HCT116 (cell line): ENCODE measurements around the gene LEUTX. TPM values are rescaled to one million over a fixed set of nuclear protein-coding genes. Genes with fewer than 3 reads are reported as not detected.

Source experiments
- ATAC-seq: fragments of 200-7000 bp; cut with Tn5 transposase; 2 replicates; pipeline ENCODE4 v1.9.1; 2020; ENCODE audit warnings: mild to moderate bottlenecking, moderate library complexity
- BruUV-seq: library from RNA; stranded (reverse); fragments of 400-500 nt; replicated peaks from 2 replicates; lab custom pipeline; 2021; lab: Mats Ljungman, UMichigan
- CTCF ChIA-PET: fragments of 300-600 bp; sonication (Branson Sonifier 250); formaldehyde crosslinking; loops from one replicate; lab custom pipeline; 2021; ENCODE audit warnings: antibody characterized with exemption; lab: Charles Lee
- POLR2A ChIA-PET: fragments of 300-600, 350-600 bp; sonication (Branson Sonifier 250); formaldehyde crosslinking; loops from one replicate; lab custom pipeline; 2021; ENCODE audit warnings: antibody characterized with exemption; lab: Charles Lee
- RAD21 ChIA-PET, 2 experiments: fragments of 300-600 bp; sonication (Branson Sonifier 250); formaldehyde crosslinking; loops; one replicate each; lab custom pipeline; 2023; ENCODE audit warnings: low total read pairs in 2 of 2; ENCODE audit not compliant: uncharacterized antibody in 2 of 2, unreplicated experiment in 2 of 2, low non-redundant PET in 1 of 2; lab: Charles Lee
- DNase-seq: peaks from one replicate; pipeline ENCODE4 v3.0.0-alpha.2; 2010; ENCODE audit warnings: low read depth, low spot score
- H2AFZ ChIP-seq: fragments of 200-600 bp; shearing (Covaris generic), sonication (generic); 2 replicates; pipeline ENCODE4 v1.6.1; 2017; ENCODE audit warnings: low read depth, mixed run types, mixed read lengths, antibody characterized with exemption, low read length; ENCODE audit not compliant: poor library complexity, severe bottlenecking
- H3K27ac ChIP-seq: 2 replicates; pipeline ENCODE4 v1.5.1; 2012; ENCODE audit warnings: low read depth, low read length
- H3K27me3 ChIP-seq: fragments of 200-600 bp; sonication (generic); 2 replicates; pipeline ENCODE4 v1.6.1; 2016; ENCODE audit warnings: mixed run types, low read length, mixed read lengths; ENCODE audit not compliant: insufficient read depth
- H3K36me3 ChIP-seq, 2 experiments: fragments of 200-500 bp in 1 of 2; fragments of 200-600 bp in 1 of 2; sonication (Bioruptor generic) in 1 of 2; sonication (generic) in 1 of 2; 2 replicates each; pipeline versions ENCODE4 v1.5.1 to v1.6.1; 2014 to 2016; ENCODE audit warnings: low read length in 2 of 2, inconsistent platforms in 1 of 2, mixed read lengths in 1 of 2, mixed run types in 1 of 2; ENCODE audit not compliant: insufficient read depth in 2 of 2, control insufficient read depth in 1 of 2
- H3K4me1 ChIP-seq, 2 experiments: fragments of 200-600 bp in 1 of 2; sonication (generic) in 1 of 2; 2 replicates each; pipeline versions ENCODE4 v1.5.1 to v1.6.1; 2012 to 2017; ENCODE audit warnings: low read length in 2 of 2, inconsistent platforms in 1 of 2, mild to moderate bottlenecking in 1 of 2, mixed read lengths in 1 of 2, mixed run types in 1 of 2, moderate library complexity in 1 of 2; ENCODE audit not compliant: insufficient read depth in 2 of 2, control insufficient read depth in 1 of 2
- H3K4me2 ChIP-seq: fragments of 200-600 bp; sonication (generic); 2 replicates; pipeline ENCODE4 v1.6.1; 2017; ENCODE audit warnings: mixed run types, low read length, mixed read lengths
- H3K4me3 ChIP-seq, 2 experiments: fragments of 200-600 bp in 1 of 2; sonication (generic) in 1 of 2; replicated peaks in 1 of 2; 2 replicates each; pipeline ENCODE4 v1.5.1; 2011 to 2016; ENCODE audit warnings: low read length in 2 of 2, control low read depth in 1 of 2, low read depth in 1 of 2, mild to moderate bottlenecking in 1 of 2, mixed read lengths in 1 of 2, mixed run types in 1 of 2
- H3K79me2 ChIP-seq: fragments of 200-600 bp; sonication (generic); 2 replicates; pipeline ENCODE4 v1.6.1; 2017; ENCODE audit warnings: mild to moderate bottlenecking, mixed run types, low read length, moderate library complexity, mixed read lengths; ENCODE audit not compliant: insufficient read depth
- H3K9ac ChIP-seq: fragments of 200-600 bp; sonication (generic); 2 replicates; pipeline ENCODE4 v1.6.1; 2016; ENCODE audit warnings: low read length, mixed read lengths
- H3K9me2 ChIP-seq: fragments of 200-600 bp; sonication (generic), shearing (Covaris generic); 2 replicates; pipeline ENCODE4 v1.6.1; 2017; ENCODE audit warnings: mixed run types, mild to moderate bottlenecking, moderate library complexity; ENCODE audit not compliant: insufficient read depth
- H3K9me3 ChIP-seq, 2 experiments: fragments of 200-500 bp in 1 of 2; fragments of 200-600 bp in 1 of 2; sonication (Bioruptor generic) in 1 of 2; sonication (generic) in 1 of 2; 2 replicates each; pipeline ENCODE4 v1.6.1; 2014 to 2017; ENCODE audit warnings: low read length in 2 of 2, mixed read lengths in 2 of 2, inconsistent platforms in 1 of 2, low read depth in 1 of 2, mild to moderate bottlenecking in 1 of 2, mixed run types in 1 of 2, moderate library complexity in 1 of 2; ENCODE audit not compliant: control insufficient read depth in 1 of 2, insufficient read depth in 1 of 2
- H4K20me1 ChIP-seq: fragments of 200-600 bp; sonication (generic), shearing (Covaris generic); 2 replicates; pipeline ENCODE4 v1.6.1; 2017; ENCODE audit warnings: mixed run types, mild to moderate bottlenecking, moderate library complexity; ENCODE audit not compliant: insufficient read depth
- CBX3 ChIP-seq: IDR thresholded peaks from 2 replicates; pipeline ENCODE4 v1.6.1; 2012; ENCODE audit warnings: low read depth
- REST ChIP-seq: IDR thresholded peaks from 2 replicates; pipeline ENCODE4 v1.6.1; 2012; ENCODE audit warnings: low read depth
- SP1 ChIP-seq: IDR thresholded peaks from 2 replicates; pipeline ENCODE4 v1.6.1; 2012; ENCODE audit warnings: low read depth
- TCF7L2 ChIP-seq: IDR thresholded peaks from 2 replicates; pipeline ENCODE4 v1.7.0; 2011; ENCODE audit warnings: borderline replicate concordance, inconsistent platforms; ENCODE audit not compliant: insufficient read depth, insufficient read length; ENCODE audit errors: extremely low read depth
- intact Hi-C: fragments of 100-400 bp; cut with micrococcal nuclease; formaldehyde crosslinking; loops from 2 replicates; pipeline ENCODE4 v1.10.0; 2022
- total RNA-seq: library from RNA; stranded (reverse); gene quantifications from one replicate; pipeline ENCODE4 v1.2.1, GENCODE V29; 2021; ENCODE audit not compliant: unreplicated experiment
- TF ChIP-seq, protein P1 (sequence below), 3 experiments: fragments of 200-600 bp in 1 of 3; sonication (generic) in 1 of 3; IDR thresholded peaks in 2 of 3; conservative IDR thresholded peaks in 1 of 3; 2 replicates each; pipeline ENCODE4 v1.5.1; 2012 to 2017; ENCODE audit warnings: low read depth in 2 of 3, low read length in 2 of 3, antibody characterized with exemption in 1 of 3, borderline replicate concordance in 1 of 3, control low read depth in 1 of 3, mild to moderate bottlenecking in 1 of 3, mixed read lengths in 1 of 3, mixed run types in 1 of 3, moderate library complexity in 1 of 3; ENCODE audit not compliant: insufficient read depth in 1 of 3

The LEUTX gene
- total RNA-seq, 1 experiment from 2014 or later = not detected

DNA sequence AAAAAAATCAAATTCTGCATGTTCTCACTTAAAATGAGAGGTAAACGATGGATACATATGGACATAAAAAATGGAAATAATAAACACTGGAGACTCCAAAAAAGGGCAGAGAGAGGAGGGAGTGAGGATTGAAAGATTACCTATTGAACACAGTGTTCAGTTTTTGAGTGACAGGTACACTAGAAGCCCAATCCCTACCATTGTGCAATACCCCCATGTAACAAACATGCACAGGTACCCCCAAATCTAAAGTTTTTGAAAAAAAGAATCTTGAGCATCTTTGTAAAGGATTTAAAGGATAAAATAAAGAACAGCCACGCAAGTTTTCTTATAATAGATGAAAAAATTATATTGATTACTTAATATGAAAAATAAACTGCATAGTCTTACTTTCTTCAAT lies 24.1 kb upstream of the LEUTX start:
- no peaks in the 10 kb centered on the region for H3K9me2 ChIP-seq
- no peak overlapping the region for H3K27ac ChIP-seq
- no peak overlapping the region for H3K4me2 ChIP-seq
- no peak overlapping the region for H3K9ac ChIP-seq
- TF ChIP-seq REST (no peak), SP1 (no peak), TCF7L2 (no peak), CBX3 (no peak)
- TF ChIP-seq, protein P1, sequence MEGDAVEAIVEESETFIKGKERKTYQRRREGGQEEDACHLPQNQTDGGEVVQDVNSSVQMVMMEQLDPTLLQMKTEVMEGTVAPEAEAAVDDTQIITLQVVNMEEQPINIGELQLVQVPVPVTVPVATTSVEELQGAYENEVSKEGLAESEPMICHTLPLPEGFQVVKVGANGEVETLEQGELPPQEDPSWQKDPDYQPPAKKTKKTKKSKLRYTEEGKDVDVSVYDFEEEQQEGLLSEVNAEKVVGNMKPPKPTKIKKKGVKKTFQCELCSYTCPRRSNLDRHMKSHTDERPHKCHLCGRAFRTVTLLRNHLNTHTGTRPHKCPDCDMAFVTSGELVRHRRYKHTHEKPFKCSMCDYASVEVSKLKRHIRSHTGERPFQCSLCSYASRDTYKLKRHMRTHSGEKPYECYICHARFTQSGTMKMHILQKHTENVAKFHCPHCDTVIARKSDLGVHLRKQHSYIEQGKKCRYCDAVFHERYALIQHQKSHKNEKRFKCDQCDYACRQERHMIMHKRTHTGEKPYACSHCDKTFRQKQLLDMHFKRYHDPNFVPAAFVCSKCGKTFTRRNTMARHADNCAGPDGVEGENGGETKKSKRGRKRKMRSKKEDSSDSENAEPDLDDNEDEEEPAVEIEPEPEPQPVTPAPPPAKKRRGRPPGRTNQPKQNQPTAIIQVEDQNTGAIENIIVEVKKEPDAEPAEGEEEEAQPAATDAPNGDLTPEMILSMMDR (IDR thresholded peaks at IDR 0.05 in 2 of 3, conservative IDR thresholded peaks at IDR 0.05 in 1 of 3; ENCODE audit: borderline replicate concordance in 1 of 3, insufficient read depth in 1 of 3, low read depth in 2 of 3, low read length in 2 of 3) = no peak
- no peaks in the 10 kb centered on the region for H3K79me2 ChIP-seq
- no peak for ATAC-seq
- RAD21 ChIA-PET = no interaction called here
- BruUV-seq = no TSS peak
- H3K4me1 ChIP-seq = no peaks in the 10 kb centered on the region
- no peaks in the 10 kb centered on the region for H3K9me3 ChIP-seq
- H3K4me3 ChIP-seq = no peak overlapping the region
- no peak for DNase-seq
- H3K27me3 ChIP-seq = peaks cover 85% of the 10 kb centered on the region
- CTCF ChIA-PET = interaction anchor here (1.5 kb wide), 1 partner anchor 12 kb away, joined by 4 read pairs; no protein-coding TSS in a partner anchor
- no peaks in the 10 kb centered on the region for H4K20me1 ChIP-seq
- H2AFZ ChIP-seq = no peak overlapping the region
- intact Hi-C loops = no loop called here
- POLR2A ChIA-PET = no interaction called here
- H3K36me3 ChIP-seq = no peaks in the 10 kb centered on the region
